Measurements from ENCODE around the gene PRICKLE2. TPM values are rescaled to one million over a fixed set of nuclear protein-coding genes. Genes with fewer than 3 reads are reported as not detected.

Gene PRICKLE2
- total RNA-seq, 2 donors from 2014 or later, result 23.4 to 41.5 TPM

GRCh38 chr3:64088408-64089205 lies 136.7 kb downstream of the PRICKLE2 start:
- Histone ChIP-seq H3K9me3 (no peaks in the 10 kb centered on the region), H3K4me1 (no peaks in the 10 kb centered on the region), H3K27ac (no peak overlapping the region), H3K27me3 (no peaks in the 10 kb centered on the region), H3K4me3 (no peak overlapping the region), H3K36me3 (replicated peaks in 1 of 2; ENCODE audit: insufficient read depth in 1 of 2, low read depth in 2 of 2) (no peaks in the 10 kb centered on the region)
- intact Hi-C loops (cut with DNase I), result no loop called here
- no peak for ATAC-seq
- WGBS, 2 donors, result 44 to 55% methylated on average over 1 of the region's 1 CpG
- TF ChIP-seq POLR2A (IDR thresholded peaks at IDR 0.05) (no peak), CTCF (IDR thresholded peaks at IDR 0.05) (no peak)
- no peak for DNase-seq

- H3K4me3 ChIP-seq, result no peak overlapping the region
- intact Hi-C loops (cut with DNase I), result no loop called here
- H3K36me3 ChIP-seq (replicated peaks in 1 of 2; ENCODE audit: insufficient read depth in 1 of 2, low read depth in 2 of 2), result no peaks in the 10 kb centered on the region
- no peak for DNase-seq
- H3K4me1 ChIP-seq, result no peaks in the 10 kb centered on the region
- H3K27ac ChIP-seq, result no peak overlapping the region
- WGBS, 2 donors, result 70 to 75% methylated on average over 5 of the region's 5 CpGs
- no peak for TF ChIP-seq CTCF (IDR thresholded peaks at IDR 0.05)
- TF ChIP-seq POLR2A (IDR thresholded peaks at IDR 0.05), result no peak
- H3K27me3 ChIP-seq, result no peaks in the 10 kb centered on the region
- H3K9me3 ChIP-seq, result no peaks in the 10 kb centered on the region
- ATAC-seq, result no peak
Observed at GRCh38 chr3:64086479-64087252, 138.6 kb downstream of the PRICKLE2 start.

GRCh38 chr3:64084640-64085039 lies 140.6 kb downstream of the PRICKLE2 start:
- H3K27ac ChIP-seq, result no peak overlapping the region
- 82 to 89% methylated on average over 1 of the region's 1 CpG for WGBS, 2 donors
- no peak for TF ChIP-seq CTCF (IDR thresholded peaks at IDR 0.05)
- TF ChIP-seq POLR2A (IDR thresholded peaks at IDR 0.05), result no peak
- intact Hi-C loops (cut with DNase I), result no loop called here
- DNase-seq (no peak), ATAC-seq (no peak)
- no peaks in the 10 kb centered on the region for H3K4me1 ChIP-seq
- H3K27me3 ChIP-seq, result no peaks in the 10 kb centered on the region
- H3K9me3 ChIP-seq, result no peaks in the 10 kb centered on the region
- H3K4me3 ChIP-seq, result no peak overlapping the region
- no peaks in the 10 kb centered on the region for H3K36me3 ChIP-seq (replicated peaks in 1 of 2; ENCODE audit: insufficient read depth in 1 of 2, low read depth in 2 of 2)

GRCh38 chr3:64083575-64083974 lies 141.7 kb downstream of the PRICKLE2 start:
- DNase-seq (no peak), ATAC-seq (no peak)
- intact Hi-C loops (cut with DNase I), result no loop called here
- Histone ChIP-seq H3K4me1 (no peaks in the 10 kb centered on the region), H3K36me3 (replicated peaks in 1 of 2; ENCODE audit: insufficient read depth in 1 of 2, low read depth in 2 of 2) (no peaks in the 10 kb centered on the region), H3K4me3 (no peak overlapping the region), H3K27me3 (no peaks in the 10 kb centered on the region), H3K9me3 (no peaks in the 10 kb centered on the region), H3K27ac (no peak overlapping the region)
- no peak for TF ChIP-seq POLR2A (IDR thresholded peaks at IDR 0.05)
- 51 to 77% methylated on average over 3 of the region's 3 CpGs for WGBS, 2 donors

- 66 to 74% methylated on average over 7 of the region's 7 CpGs for WGBS, 2 donors
- ATAC-seq (no peak), DNase-seq (no peak)
- no peak overlapping the region for H3K4me3 ChIP-seq
- no peaks in the 10 kb centered on the region for H3K4me1 ChIP-seq
- H3K9me3 ChIP-seq, result no peaks in the 10 kb centered on the region
- no peak overlapping the region for H3K27ac ChIP-seq
- H3K36me3 ChIP-seq (replicated peaks in 1 of 2; ENCODE audit: insufficient read depth in 1 of 2, low read depth in 2 of 2), result no peaks in the 10 kb centered on the region
- TF ChIP-seq POLR2A (IDR thresholded peaks at IDR 0.05), result no peak
- no peak for TF ChIP-seq CTCF (IDR thresholded peaks at IDR 0.05)
- no peaks in the 10 kb centered on the region for H3K27me3 ChIP-seq
- intact Hi-C loops (cut with DNase I), result no loop called here
Observed at GRCh38 chr3:64082961-64083541, 142.2 kb downstream of the PRICKLE2 start.

Data from body of pancreas (tissue), 4 donors.